Activated naive CD4-positive, alpha-beta T cell treated with anti-CD3 and anti-CD28 coated beads, Interleukin-2, amount 50 U/mL, for 24 hours (primary cell): ENCODE measurements around the gene SLC35A2.

Experiments
- H3K27ac Mint-ChIP-seq: one replicate; pipeline ENCODE4 v1.8.0; 2021; ENCODE audit warnings: mild to moderate bottlenecking, mixed read lengths
- H3K27me3 Mint-ChIP-seq: one replicate; pipeline ENCODE4 v1.8.0; 2021; ENCODE audit warnings: mixed read lengths
- H3K36me3 Mint-ChIP-seq: one replicate; pipeline ENCODE4 v1.8.0; 2021; ENCODE audit warnings: mixed read lengths
- H3K4me1 Mint-ChIP-seq: one replicate; pipeline ENCODE4 v1.8.0; 2021; ENCODE audit warnings: mixed read lengths
- H3K4me3 Mint-ChIP-seq: one replicate; pipeline ENCODE4 v1.8.0; 2021; ENCODE audit warnings: mild to moderate bottlenecking, mixed read lengths
- H3K9me3 Mint-ChIP-seq: one replicate; pipeline ENCODE4 v1.8.0; 2021; ENCODE audit warnings: mixed read lengths

SLC35A2 gene

DNA sequence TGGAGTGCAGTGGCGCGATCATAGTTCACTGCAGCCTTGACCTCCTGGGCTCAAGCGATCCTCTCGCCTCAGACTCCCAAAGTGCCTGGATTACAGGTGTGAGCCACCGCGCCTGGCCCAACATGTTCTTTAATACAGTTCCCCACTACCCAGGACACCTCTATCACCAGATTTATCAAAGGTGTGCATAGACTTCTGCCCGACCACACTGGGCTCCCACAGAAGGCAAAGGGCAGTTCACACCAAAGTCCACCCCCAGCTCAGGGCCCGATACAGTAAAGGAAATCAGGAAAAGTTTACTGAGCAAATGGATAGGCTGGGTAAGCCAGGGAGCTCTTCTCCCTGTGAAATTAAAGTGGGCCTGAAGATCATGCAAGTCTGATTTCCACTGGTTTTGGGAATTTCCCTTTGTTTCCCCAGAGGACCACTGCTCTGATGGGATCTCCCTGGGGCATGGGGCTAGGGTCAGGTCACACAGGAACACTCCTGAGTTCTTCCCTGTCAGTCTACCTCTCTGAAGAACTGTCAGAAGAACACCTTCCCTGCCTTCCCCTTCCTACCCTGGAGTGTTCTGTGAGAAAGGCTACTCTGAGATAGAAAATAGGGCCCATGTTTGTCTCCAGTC is 25.1 kb upstream of the SLC35A2 start:
- H3K27me3 Mint-ChIP-seq = no peaks in the 10 kb centered on the region
- peak overlapping the region; percentile 87 for H3K4me3 Mint-ChIP-seq
- H3K4me1 Mint-ChIP-seq = peaks cover 75% of the 10 kb centered on the region
- no peaks in the 10 kb centered on the region for H3K9me3 Mint-ChIP-seq
- peak overlapping the region; percentile 99 for H3K27ac Mint-ChIP-seq
- peaks cover 13% of the 10 kb centered on the region for H3K36me3 Mint-ChIP-seq

- Mint-ChIP-seq H3K4me3 (peak overlapping the region; percentile 65), H3K27ac (peak overlapping the region; percentile 95), H3K9me3 (no peaks in the 10 kb centered on the region), H3K27me3 (no peaks in the 10 kb centered on the region), H3K4me1 (peaks cover 68% of the 10 kb centered on the region), H3K36me3 (peaks cover 12% of the 10 kb centered on the region)
Measured at GRCh38 chrX:48935301-48935670, 23.8 kb upstream of the SLC35A2 start.

GRCh38 chrX:48934581-48935300 is 23.3 kb upstream of the SLC35A2 start:
- Mint-ChIP-seq H3K27me3 (no peaks in the 10 kb centered on the region), H3K4me3 (peak overlapping the region; percentile 65), H3K4me1 (peaks cover 66% of the 10 kb centered on the region), H3K36me3 (peaks cover 15% of the 10 kb centered on the region), H3K9me3 (no peaks in the 10 kb centered on the region), H3K27ac (peak overlapping the region; percentile 95)

DNA sequence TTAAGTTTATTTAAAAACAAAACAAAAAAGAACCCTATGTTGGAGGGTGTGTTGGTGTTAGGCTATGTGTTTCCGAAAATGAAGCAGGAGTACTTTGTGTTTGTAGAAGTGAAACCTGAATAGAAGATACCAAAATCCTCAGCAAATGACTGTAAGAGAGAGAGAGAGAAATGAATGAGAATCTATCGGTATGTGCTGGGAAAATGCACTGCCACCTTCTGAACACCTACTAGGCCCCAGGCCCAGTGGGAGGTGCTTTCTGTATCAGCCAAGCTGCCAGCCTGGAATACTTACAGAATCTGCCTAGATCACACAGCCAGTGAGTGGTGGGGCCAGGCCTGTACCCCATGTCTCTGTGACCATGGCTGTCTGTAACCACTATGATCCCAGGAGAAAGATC is 22.3 kb upstream of the SLC35A2 start:
- no peaks in the 10 kb centered on the region for H3K27me3 Mint-ChIP-seq
- H3K36me3 Mint-ChIP-seq = peaks cover 15% of the 10 kb centered on the region
- no peaks in the 10 kb centered on the region for H3K9me3 Mint-ChIP-seq
- H3K4me1 Mint-ChIP-seq = peaks cover 57% of the 10 kb centered on the region
- peak overlapping the region; percentile 94 for H3K27ac Mint-ChIP-seq
- H3K4me3 Mint-ChIP-seq = peak overlapping the region; percentile 59

DNA sequence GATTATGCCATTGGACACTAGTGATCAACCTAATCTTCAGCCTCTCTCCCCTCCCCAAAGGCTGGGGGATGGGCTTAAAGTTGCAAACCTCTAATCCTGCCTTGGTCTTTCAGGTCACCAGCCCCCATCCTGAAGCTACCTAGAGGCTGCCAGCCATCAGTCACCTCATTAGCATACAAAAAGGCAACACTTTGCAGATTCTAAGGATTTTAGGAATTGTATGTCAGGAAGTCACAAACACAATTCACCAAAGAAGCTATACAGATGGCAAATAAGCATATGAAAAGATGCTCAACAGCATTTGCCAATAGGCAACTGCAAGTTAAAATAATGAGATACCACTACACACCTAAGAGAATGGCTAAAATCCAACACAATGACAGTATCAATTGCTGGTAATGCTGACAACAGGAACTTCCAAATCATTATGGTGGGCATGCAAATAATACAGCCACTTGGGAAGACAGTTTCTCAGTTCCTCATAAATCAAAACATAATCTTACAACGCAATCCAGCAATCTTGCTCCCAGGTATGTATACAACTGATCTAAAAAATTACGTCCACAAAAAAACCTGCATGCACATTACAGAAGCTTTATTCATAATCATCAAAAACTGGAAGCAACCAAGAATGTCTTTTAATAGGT is 16.4 kb upstream of the SLC35A2 start:
- Mint-ChIP-seq H3K27ac (no peak overlapping the region), H3K4me1 (peaks cover 43% of the 10 kb centered on the region), H3K4me3 (no peak overlapping the region), H3K36me3 (peaks cover 6% of the 10 kb centered on the region), H3K9me3 (no peaks in the 10 kb centered on the region), H3K27me3 (no peaks in the 10 kb centered on the region)

GRCh38 chrX:48927123-48927522 is 15.7 kb upstream of the SLC35A2 start:
- Mint-ChIP-seq H3K27me3 (no peaks in the 10 kb centered on the region), H3K36me3 (peaks cover 6% of the 10 kb centered on the region), H3K9me3 (no peaks in the 10 kb centered on the region), H3K4me1 (peaks cover 47% of the 10 kb centered on the region), H3K4me3 (no peak overlapping the region), H3K27ac (no peak overlapping the region)

- Mint-ChIP-seq H3K4me1 (peaks cover 65% of the 10 kb centered on the region), H3K9me3 (no peaks in the 10 kb centered on the region), H3K36me3 (peaks cover 7% of the 10 kb centered on the region), H3K27ac (peak overlapping the region; percentile 95), H3K4me3 (peak overlapping the region; percentile 19), H3K27me3 (no peaks in the 10 kb centered on the region)
Measured at GRCh38 chrX:48924270-48924669, 12.8 kb upstream of the SLC35A2 start.

GRCh38 chrX:48923771-48924170 is 12.3 kb upstream of the SLC35A2 start:
- no peak overlapping the region for H3K4me3 Mint-ChIP-seq
- no peaks in the 10 kb centered on the region for H3K27me3 Mint-ChIP-seq
- H3K4me1 Mint-ChIP-seq = peaks cover 65% of the 10 kb centered on the region
- H3K36me3 Mint-ChIP-seq = peaks cover 7% of the 10 kb centered on the region
- H3K27ac Mint-ChIP-seq = peak overlapping the region; percentile 30
- no peaks in the 10 kb centered on the region for H3K9me3 Mint-ChIP-seq

GRCh38 chrX:48920718-48921104 is 9.3 kb upstream of the SLC35A2 start:
- H3K36me3 Mint-ChIP-seq = peaks cover 12% of the 10 kb centered on the region
- H3K4me1 Mint-ChIP-seq = peaks cover 47% of the 10 kb centered on the region
- H3K27me3 Mint-ChIP-seq = no peaks in the 10 kb centered on the region
- peak overlapping the region; percentile 82 for H3K27ac Mint-ChIP-seq
- H3K4me3 Mint-ChIP-seq = peak overlapping the region; percentile 95
- no peaks in the 10 kb centered on the region for H3K9me3 Mint-ChIP-seq

DNA sequence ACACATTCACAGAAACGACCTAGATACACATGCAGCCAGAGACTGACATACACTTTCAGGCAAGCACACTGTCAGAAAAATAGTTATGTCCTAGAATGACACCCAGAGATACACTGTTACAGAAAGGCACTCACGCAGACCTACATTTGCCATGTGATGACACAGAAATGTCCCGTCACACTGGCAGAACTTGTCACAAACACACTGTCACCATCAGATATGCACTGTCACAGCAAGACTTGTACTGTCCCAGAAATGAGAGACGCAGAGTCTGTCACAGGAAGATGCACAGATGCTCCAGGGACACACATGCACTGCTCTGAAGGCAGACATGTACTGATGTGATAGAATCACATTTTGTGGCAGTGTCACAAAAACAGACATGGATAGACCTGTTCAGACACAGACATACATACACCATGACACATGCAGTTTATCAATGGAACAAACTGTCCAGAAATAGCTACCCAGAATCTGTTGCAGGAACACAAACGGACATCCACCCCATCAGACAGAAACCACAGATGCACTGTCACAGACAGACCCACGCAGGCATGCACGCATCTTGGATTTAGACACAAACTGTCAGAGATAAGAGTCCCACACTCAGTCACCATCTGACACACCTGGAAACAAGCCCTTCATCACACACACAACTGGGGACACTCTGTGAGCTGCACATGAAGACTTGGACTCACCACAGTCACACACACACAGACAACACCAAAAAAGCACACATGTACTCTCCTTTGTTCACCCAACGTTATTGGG is 8.7 kb upstream of the SLC35A2 start:
- peaks cover 46% of the 10 kb centered on the region for H3K4me1 Mint-ChIP-seq
- H3K36me3 Mint-ChIP-seq = peaks cover 12% of the 10 kb centered on the region

GRCh38 chrX:48919360-48919841 is 8.0 kb upstream of the SLC35A2 start:
- H3K36me3 Mint-ChIP-seq = peaks cover 12% of the 10 kb centered on the region
- no peaks in the 10 kb centered on the region for H3K9me3 Mint-ChIP-seq
- H3K27me3 Mint-ChIP-seq = no peaks in the 10 kb centered on the region
- peaks cover 51% of the 10 kb centered on the region for H3K4me1 Mint-ChIP-seq
- peak overlapping the region; percentile 82 for H3K27ac Mint-ChIP-seq
- peak overlapping the region; percentile 95 for H3K4me3 Mint-ChIP-seq

More for the DNA sequence above, 8.7 kb upstream of the SLC35A2 start:
- Mint-ChIP-seq H3K9me3 (no peaks in the 10 kb centered on the region), H3K27ac (peak overlapping the region; percentile 82), H3K4me3 (peak overlapping the region; percentile 95), H3K27me3 (no peaks in the 10 kb centered on the region)

DNA sequence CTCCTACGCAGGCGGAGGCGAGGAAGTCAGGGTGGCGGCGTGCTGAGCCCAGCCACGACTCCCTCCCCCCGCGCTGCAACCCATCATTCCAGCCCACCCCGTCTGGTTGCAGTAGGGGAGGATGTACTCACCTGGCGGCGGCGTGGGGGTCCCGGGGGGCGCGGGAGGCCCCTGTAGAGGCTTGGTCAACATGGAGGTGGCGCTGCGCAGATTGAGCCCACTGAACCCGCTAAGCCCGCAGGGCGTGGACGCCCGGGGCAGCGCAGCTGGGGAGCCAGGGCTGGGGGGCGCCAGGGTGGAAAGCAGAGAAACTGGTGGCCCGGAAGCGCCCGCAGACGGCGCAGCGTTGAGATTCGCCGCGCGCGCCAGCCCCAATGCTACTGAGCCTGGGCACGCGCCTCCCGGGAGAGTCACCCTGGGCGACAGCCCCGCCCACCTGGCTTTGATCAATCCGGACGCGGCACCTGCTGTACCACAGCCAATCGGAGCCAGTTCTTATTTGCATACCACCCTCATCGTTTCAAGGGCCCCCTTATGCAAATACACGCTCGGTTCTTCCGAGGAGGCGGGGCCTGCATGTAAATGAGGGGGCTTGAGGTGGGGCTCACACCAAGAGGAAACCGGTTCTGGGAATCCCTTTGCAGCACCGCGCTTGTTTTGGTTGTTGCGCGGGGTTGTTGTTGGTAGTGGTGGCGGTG is 7.3 kb upstream of the SLC35A2 start, which contains the start of gene PIM2:
Gene PIM2 (minus strand): TSS at position 382 of the 698 bp plus-strand sequence. CDS start 190 bp downstream, at position 192.
- peak within 1 kb of the TSS; percentile 95 for H3K27ac Mint-ChIP-seq
- no peaks in the 10 kb centered on the region for H3K27me3 Mint-ChIP-seq
- H3K4me3 Mint-ChIP-seq = peak within 1 kb of the TSS; percentile 95
- peaks cover 10% of the 10 kb centered on the region for H3K36me3 Mint-ChIP-seq
- no peaks in the 10 kb centered on the region for H3K9me3 Mint-ChIP-seq
- peaks cover 51% of the 10 kb centered on the region for H3K4me1 Mint-ChIP-seq

DNA sequence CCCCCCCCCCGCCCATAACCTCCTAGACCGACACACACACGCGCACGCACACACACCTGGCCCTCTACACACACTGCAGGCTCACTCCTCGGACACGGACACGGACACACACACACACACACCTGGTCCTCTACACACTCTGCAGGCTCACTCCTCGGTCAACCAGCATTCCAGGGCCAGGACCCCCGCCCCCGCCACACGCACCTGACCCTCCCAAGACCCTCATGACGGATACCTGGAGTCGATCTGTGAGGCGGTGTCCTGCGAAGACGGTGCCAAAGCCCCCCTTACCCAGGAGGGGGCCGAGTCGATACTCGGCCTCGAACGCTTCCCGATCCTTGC is 6.8 kb upstream of the SLC35A2 start:
- H3K4me1 Mint-ChIP-seq = peaks cover 56% of the 10 kb centered on the region
- H3K27me3 Mint-ChIP-seq = no peaks in the 10 kb centered on the region
- no peaks in the 10 kb centered on the region for H3K9me3 Mint-ChIP-seq
- H3K27ac Mint-ChIP-seq = peak overlapping the region; percentile 87
- H3K4me3 Mint-ChIP-seq = peak overlapping the region; percentile 95
- peaks cover 10% of the 10 kb centered on the region for H3K36me3 Mint-ChIP-seq

DNA sequence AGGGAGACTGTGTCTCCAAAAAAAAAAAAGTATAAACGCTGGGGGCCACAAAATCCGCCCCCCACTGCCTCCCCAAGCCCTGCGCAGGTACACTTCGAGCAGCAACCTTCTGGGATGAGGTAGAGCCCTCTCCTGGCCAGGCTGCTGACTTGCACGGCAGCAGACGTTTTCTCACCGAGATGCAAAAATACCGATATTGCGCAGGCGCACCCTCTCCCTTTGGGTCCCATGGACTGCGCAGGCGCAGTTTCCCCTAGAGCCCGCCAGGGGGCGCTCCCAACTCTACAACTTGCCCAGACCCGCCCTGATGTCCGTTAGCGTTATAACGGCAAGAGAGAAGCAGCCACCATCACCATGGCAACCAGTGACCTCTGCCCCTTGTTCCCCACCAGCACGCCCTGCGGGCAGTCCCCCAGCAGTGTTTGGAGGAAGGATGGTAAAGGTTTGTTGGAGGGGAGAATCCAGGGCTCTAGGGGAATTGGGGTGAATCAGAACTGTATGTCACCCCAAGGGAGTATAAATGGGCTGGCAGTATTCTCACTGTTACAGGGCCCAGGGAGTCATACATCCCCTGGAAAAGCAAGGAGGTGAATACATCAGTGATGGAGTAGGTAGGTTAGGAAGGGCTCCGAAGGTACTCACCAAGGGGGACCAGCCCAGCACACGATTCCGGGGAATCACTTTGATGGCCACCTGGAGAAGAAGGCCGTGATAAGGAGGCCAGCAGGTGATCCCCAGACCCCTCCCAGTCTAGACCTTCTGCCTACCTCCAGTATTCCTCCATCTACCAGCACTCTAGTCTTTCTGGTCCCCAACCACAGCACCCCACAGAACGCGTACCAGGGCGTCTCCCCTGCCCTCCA is 5.9 kb upstream of the SLC35A2 start:
- Mint-ChIP-seq H3K27ac (peak overlapping the region; percentile 95), H3K9me3 (no peaks in the 10 kb centered on the region), H3K4me3 (peak overlapping the region; percentile 95), H3K27me3 (no peaks in the 10 kb centered on the region), H3K36me3 (peaks cover 11% of the 10 kb centered on the region), H3K4me1 (peaks cover 53% of the 10 kb centered on the region)
